Trophoblast cell (in vitro differentiated cells and primary cell): Measurements from ENCODE around the gene PTPRM.

Source experiments
- DNase-seq, 2 donors: peaks; one replicate each; pipeline ENCODE4 v3.0.0-alpha.2; 2016
- H2AFZ ChIP-seq: 2 replicates; pipeline ENCODE4 v1.6.1; 2013; ENCODE audit warnings: low read length, moderate library complexity, mild to moderate bottlenecking; ENCODE audit not compliant: insufficient read depth, poor library complexity
- H2AK5ac ChIP-seq: 2 replicates; pipeline ENCODE4 v1.6.1; 2013; ENCODE audit warnings: mild to moderate bottlenecking, low read length
- H2BK120ac ChIP-seq: 2 replicates; pipeline ENCODE4 v1.6.1; 2013; ENCODE audit warnings: low read length, mild to moderate bottlenecking, moderate library complexity; ENCODE audit not compliant: insufficient read depth, poor library complexity
- H2BK12ac ChIP-seq: 2 replicates; pipeline ENCODE4 v1.6.1; 2013; ENCODE audit warnings: mild to moderate bottlenecking, low read length, moderate library complexity
- H2BK5ac ChIP-seq: 2 replicates; pipeline ENCODE4 v1.6.1; 2013; ENCODE audit warnings: low read length, low read depth, moderate library complexity, mild to moderate bottlenecking; ENCODE audit not compliant: poor library complexity
- H3K14ac ChIP-seq: 2 replicates; pipeline ENCODE4 v1.6.1; 2013; ENCODE audit warnings: mild to moderate bottlenecking, low read length
- H3K18ac ChIP-seq: 2 replicates; pipeline ENCODE4 v1.6.1; 2013; ENCODE audit warnings: mild to moderate bottlenecking, low read length
- H3K23ac ChIP-seq: 2 replicates; pipeline ENCODE4 v1.6.1; 2013; ENCODE audit warnings: low read length
- H3K27ac ChIP-seq: 2 replicates; pipeline ENCODE4 v1.5.1; 2013; ENCODE audit warnings: low read depth, mild to moderate bottlenecking, inconsistent platforms, low read length, moderate library complexity
- H3K27me3 ChIP-seq: 2 replicates; pipeline ENCODE4 v1.6.1; 2013; ENCODE audit warnings: inconsistent platforms, mild to moderate bottlenecking, low read length, moderate library complexity; ENCODE audit not compliant: insufficient read depth
- H3K36me3 ChIP-seq, 2 experiments: 1 replicate in 1 of 2; 2 replicates in 1 of 2; pipeline ENCODE4 v1.6.1; 2013; ENCODE audit warnings: low read length in 2 of 2, mild to moderate bottlenecking in 2 of 2, moderate library complexity in 1 of 2; ENCODE audit not compliant: insufficient read depth in 2 of 2, control insufficient read depth in 1 of 2
- H3K4ac ChIP-seq: 2 replicates; pipeline ENCODE4 v1.6.1; 2013; ENCODE audit warnings: low read depth, mild to moderate bottlenecking, low read length, moderate library complexity
- H3K4me1 ChIP-seq, 2 experiments: 1 replicate in 1 of 2; 2 replicates in 1 of 2; pipeline ENCODE4 v1.6.1; 2013; ENCODE audit warnings: low read length in 2 of 2, mild to moderate bottlenecking in 2 of 2, moderate library complexity in 1 of 2; ENCODE audit not compliant: insufficient read depth in 2 of 2, control insufficient read depth in 1 of 2
- H3K4me2 ChIP-seq: 2 replicates; pipeline ENCODE4 v1.6.1; 2013; ENCODE audit warnings: inconsistent platforms, mild to moderate bottlenecking, low read length, moderate library complexity
- H3K4me3 ChIP-seq: 2 replicates; pipeline ENCODE4 v1.5.1; 2013; ENCODE audit warnings: mild to moderate bottlenecking, low read depth, low read length, inconsistent platforms
- H3K79me1 ChIP-seq: one replicate; pipeline ENCODE4 v1.6.1; 2013; ENCODE audit warnings: low read length
- H3K79me2 ChIP-seq: 2 replicates; pipeline ENCODE4 v1.6.1; 2013; ENCODE audit warnings: low read length, mild to moderate bottlenecking; ENCODE audit not compliant: control insufficient read depth, insufficient read depth, poor library complexity
- H3K9ac ChIP-seq: 2 replicates; pipeline ENCODE4 v1.6.1; 2013; ENCODE audit warnings: mild to moderate bottlenecking, low read length
- H3K9me3 ChIP-seq: 2 replicates; pipeline ENCODE4 v1.6.1; 2013; ENCODE audit warnings: low read depth, mild to moderate bottlenecking, control low read depth, inconsistent platforms, low read length; ENCODE audit not compliant: insufficient read depth
- H4K12ac ChIP-seq: 2 replicates; pipeline ENCODE4 v1.6.1; 2013; ENCODE audit warnings: low read depth, mild to moderate bottlenecking, low read length, moderate library complexity
- H4K8ac ChIP-seq: 2 replicates; pipeline ENCODE4 v1.6.1; 2013; ENCODE audit warnings: low read depth, mild to moderate bottlenecking, low read length, moderate library complexity
- H4K91ac ChIP-seq: one replicate; pipeline ENCODE4 v1.6.1; 2013; ENCODE audit warnings: low read depth, mild to moderate bottlenecking, low read length, moderate library complexity
- WGBS: extraction: QIAGEN DNeasy Blood & Tissue Kit; methylation state at CpG from one replicate; pipeline ENCODE4 v1.1.7; 2013; ENCODE audit warnings: missing lambda C conversion rate; ENCODE audit not compliant: insufficient read length, insufficient coverage; ENCODE audit errors: extremely low coverage; 5-methylcytosine and 5-hydroxymethylcytosine counted together

Gene PTPRM

GRCh38 chr18:8037296-8037695, 470.2 kb downstream of the PTPRM start:
- Histone ChIP-seq H3K9ac (no peak overlapping the region), H3K79me1 (no peaks in the 10 kb centered on the region), H2BK5ac (no peak overlapping the region)

GRCh38 chr18:8040021-8040420, 472.9 kb downstream of the PTPRM start:
- no peak overlapping the region for H2AFZ ChIP-seq
- H3K4me2 ChIP-seq, result no peak overlapping the region
- H3K23ac ChIP-seq, result no peak overlapping the region
- no peak overlapping the region for H2AK5ac ChIP-seq
- H3K27ac ChIP-seq, result no peak overlapping the region
- no peaks in the 10 kb centered on the region for H3K9me3 ChIP-seq
- no peak overlapping the region for H2BK120ac ChIP-seq
- no peak overlapping the region for H2BK5ac ChIP-seq
- H3K14ac ChIP-seq, result no peak overlapping the region
- H4K8ac ChIP-seq, result no peak overlapping the region
- no peaks in the 10 kb centered on the region for H3K79me2 ChIP-seq
- no peaks in the 10 kb centered on the region for H3K36me3 ChIP-seq
- no peak overlapping the region for H3K4ac ChIP-seq
- H3K18ac ChIP-seq, result no peak overlapping the region
- no peaks in the 10 kb centered on the region for H3K27me3 ChIP-seq
- DNase-seq, result no peak
- H3K9ac ChIP-seq, result no peak overlapping the region
- H4K12ac ChIP-seq, result no peak overlapping the region
- H3K4me3 ChIP-seq, result no peak overlapping the region
- H2BK12ac ChIP-seq, result no peak overlapping the region
- no peak overlapping the region for H4K91ac ChIP-seq
- no peaks in the 10 kb centered on the region for H3K4me1 ChIP-seq
- no peaks in the 10 kb centered on the region for H3K79me1 ChIP-seq

More at GRCh38 chr18:8037296-8037695, 470.2 kb downstream of the PTPRM start:
- Histone ChIP-seq H3K14ac (no peak overlapping the region), H4K91ac (no peak overlapping the region), H3K79me2 (no peaks in the 10 kb centered on the region), H4K12ac (no peak overlapping the region), H3K36me3 (peaks cover 0 to 1% of the 10 kb centered on the region in 2 experiments), H3K23ac (no peak overlapping the region), H3K18ac (no peak overlapping the region), H3K9me3 (no peaks in the 10 kb centered on the region), H2AK5ac (no peak overlapping the region), H2BK120ac (no peak overlapping the region), H3K27me3 (no peaks in the 10 kb centered on the region), H3K27ac (no peak overlapping the region), H3K4me3 (no peak overlapping the region), H3K4me2 (no peak overlapping the region), H4K8ac (no peak overlapping the region), H3K4me1 (no peaks in the 10 kb centered on the region), H3K4ac (no peak overlapping the region), H2BK12ac (no peak overlapping the region), H2AFZ (no peak overlapping the region)
- no peak for DNase-seq
- WGBS, result no CpG with 5 or more reads among the region's 1 CpG

- no peak overlapping the region for H3K4me3 ChIP-seq
- no peak for DNase-seq
- no peak overlapping the region for H4K8ac ChIP-seq
- no peak overlapping the region for H2BK5ac ChIP-seq
- no peaks in the 10 kb centered on the region for H3K9me3 ChIP-seq
- H3K27ac ChIP-seq, result no peak overlapping the region
- no peak overlapping the region for H2AK5ac ChIP-seq
- H4K12ac ChIP-seq, result no peak overlapping the region
- H2BK12ac ChIP-seq, result no peak overlapping the region
- no peak overlapping the region for H3K18ac ChIP-seq
- no CpG with 5 or more reads among the region's 1 CpG for WGBS
- H3K27me3 ChIP-seq, result no peaks in the 10 kb centered on the region
- H2AFZ ChIP-seq, result no peak overlapping the region
- no peaks in the 10 kb centered on the region for H3K79me1 ChIP-seq
- H3K9ac ChIP-seq, result no peak overlapping the region
- no peak overlapping the region for H3K14ac ChIP-seq
- no peak overlapping the region for H4K91ac ChIP-seq
- no peak overlapping the region for H2BK120ac ChIP-seq
- H3K79me2 ChIP-seq, result no peaks in the 10 kb centered on the region
- no peaks in the 10 kb centered on the region for H3K4me1 ChIP-seq
- H3K4ac ChIP-seq, result no peak overlapping the region
- no peaks in the 10 kb centered on the region for H3K36me3 ChIP-seq
- no peak overlapping the region for H3K23ac ChIP-seq
- no peak overlapping the region for H3K4me2 ChIP-seq
These were observed 474.5 kb downstream of the PTPRM start for GRCh38 chr18:8041526-8042111.

- H3K23ac ChIP-seq, result no peak overlapping the region
- no peak overlapping the region for H2AK5ac ChIP-seq
- H4K12ac ChIP-seq, result no peak overlapping the region
- WGBS, result no CpG with 5 or more reads among the region's 4 CpGs
- no peaks in the 10 kb centered on the region for H3K79me1 ChIP-seq
- no peak overlapping the region for H3K14ac ChIP-seq
- H3K4me2 ChIP-seq, result no peak overlapping the region
- H2BK12ac ChIP-seq, result no peak overlapping the region
- no peak overlapping the region for H4K8ac ChIP-seq
- no peak overlapping the region for H3K4ac ChIP-seq
- no peaks in the 10 kb centered on the region for H3K27me3 ChIP-seq
- no peak for DNase-seq
- no peak overlapping the region for H3K4me3 ChIP-seq
- no peak overlapping the region for H2BK5ac ChIP-seq
- no peaks in the 10 kb centered on the region for H3K9me3 ChIP-seq
- no peaks in the 10 kb centered on the region for H3K36me3 ChIP-seq
- no peak overlapping the region for H4K91ac ChIP-seq
- H3K9ac ChIP-seq, result no peak overlapping the region
- no peak overlapping the region for H3K18ac ChIP-seq
- H2BK120ac ChIP-seq, result no peak overlapping the region
- no peak overlapping the region for H3K27ac ChIP-seq
- no peaks in the 10 kb centered on the region for H3K4me1 ChIP-seq
- no peaks in the 10 kb centered on the region for H3K79me2 ChIP-seq
- H2AFZ ChIP-seq, result no peak overlapping the region
These were observed 476.9 kb downstream of the PTPRM start for GRCh38 chr18:8044004-8044403.
